Pancreas (tissue), 10 donors: ENCODE data around the gene PIP5K1B. TPM values are rescaled to one million over a fixed set of nuclear protein-coding genes. Genes with fewer than 3 reads are reported as not detected.
"Not testable (repeated sequence)": the region's sequence is repeated elsewhere in the genome, so short reads cannot be mapped to it uniquely, and the experiment has no call there.

Experiments used
- ATAC-seq, 4 donors: fragments of 200-7000 bp; cut with Tn5 transposase; one replicate each; pipeline versions ENCODE4 v1.8.0 to v1.9.1; 2020; ENCODE audit warnings: mild to moderate bottlenecking in 4 of 4, moderate library complexity in 4 of 4
- DNase-seq, 6 donors: peaks; one replicate each; pipeline ENCODE4 v3.0.0-alpha.2; 2020
- FAIRE-seq: peaks from 2 replicates; lab custom pipeline; 2012; peaks lifted over from hg19 to GRCh38; lab: Jason Lieb, UNC
- H3K27ac ChIP-seq, 4 donors: fragments of 200-600 bp; sonication (generic); 1 replicate in 3 of 4; 2 replicates in 1 of 4; pipeline versions ENCODE4 v1.5.0 to v1.8.0; 2020
- H3K27me3 ChIP-seq, 4 donors: fragments of 200-600 bp; one replicate each; pipeline ENCODE4 v1.8.0; 2021
- H3K36me3 ChIP-seq, 3 donors: fragments of 200-600 bp; sonication (generic) in 1 of 3; one replicate each; pipeline versions ENCODE4 v1.5.0 to v1.8.0; 2020 to 2021
- H3K4me1 ChIP-seq, 3 donors: fragments of 200-600 bp; one replicate each; pipeline ENCODE4 v1.8.0; 2021
- H3K4me3 ChIP-seq, 4 donors: fragments of 200-600 bp; sonication (generic) in 2 of 4; one replicate each; pipeline versions ENCODE4 v1.5.0 to v1.8.0; 2020 to 2021
- H3K9me3 ChIP-seq, 4 donors: fragments of 200-600 bp; one replicate each; pipeline ENCODE4 v1.8.0; 2021
- WGBS, 2 donors: extraction: QIAGEN DNeasy Blood & Tissue Kit; methylation state at CpG; one replicate each; pipeline ENCODE4 v1.1.7; 2013; 5-methylcytosine and 5-hydroxymethylcytosine counted together
- intact Hi-C, 3 donors: fragments of 100-400 bp; cut with DNase I; formaldehyde crosslinking; loops; one replicate each; pipeline versions ENCODE4 v1.11.1 to v1.14.2; 2022
- polyA plus RNA-seq, 2 donors: library from polyadenylated mRNA; stranded (reverse); fragments of 200-250 nt; gene quantifications; one replicate each; pipeline ENCODE4 v1.2.3, GENCODE V29; 2013
- total RNA-seq, 6 donors: library from RNA; stranded (reverse); fragmentation: NEBNext Ultra II Directional in 4 of 6; extraction: Animal tissue kit (Norgen Biotek cat#: 25700) in 4 of 6; gene quantifications; one replicate each; pipeline versions ENCODE4 v1.2.1 to v1.2.4, GENCODE V29; 2021 to 2023
- TF ChIP-seq, protein P1 (sequence below), 4 donors: fragments of 200-600 bp; sonication (generic) in 3 of 4; IDR thresholded peaks; one replicate each; pipeline versions ENCODE4 v1.5.0 to v1.8.0; 2021; ENCODE audit warnings: antibody characterized with exemption in 4 of 4
- donor health status: healthy with polysubstance abuse.
- donor health status: DM: no; HTN: no; CAD: no; lungs with moderate emphysema.
- donor health status: DM: no; HTN: no; CAD: no.
- donor health status: control.
- donor health status: control.
- donor health status: Bipolar disorder and iron deficiency.
- donor health status: DM: yes; HTN: yes; CAD: no.
- donor health status: DM: no; HTN: no; CAD: no.
- donor health status: DM: no; HTN: no; CAD: no.
- donor health status: DM: yes; HTN: yes; CAD: no.

Gene PIP5K1B
- total and polyA plus RNA-seq, 8 donors: 1.3 to 6.9 (median 6.2) TPM

- ATAC-seq (peak; percentile 15 to 52 (median 30)), DNase-seq (no peak), FAIRE-seq (no peak)
- peak overlapping the region in 2 of 4 donors; percentile 7 to 60 for H3K27ac ChIP-seq
- TF ChIP-seq, protein P1, sequence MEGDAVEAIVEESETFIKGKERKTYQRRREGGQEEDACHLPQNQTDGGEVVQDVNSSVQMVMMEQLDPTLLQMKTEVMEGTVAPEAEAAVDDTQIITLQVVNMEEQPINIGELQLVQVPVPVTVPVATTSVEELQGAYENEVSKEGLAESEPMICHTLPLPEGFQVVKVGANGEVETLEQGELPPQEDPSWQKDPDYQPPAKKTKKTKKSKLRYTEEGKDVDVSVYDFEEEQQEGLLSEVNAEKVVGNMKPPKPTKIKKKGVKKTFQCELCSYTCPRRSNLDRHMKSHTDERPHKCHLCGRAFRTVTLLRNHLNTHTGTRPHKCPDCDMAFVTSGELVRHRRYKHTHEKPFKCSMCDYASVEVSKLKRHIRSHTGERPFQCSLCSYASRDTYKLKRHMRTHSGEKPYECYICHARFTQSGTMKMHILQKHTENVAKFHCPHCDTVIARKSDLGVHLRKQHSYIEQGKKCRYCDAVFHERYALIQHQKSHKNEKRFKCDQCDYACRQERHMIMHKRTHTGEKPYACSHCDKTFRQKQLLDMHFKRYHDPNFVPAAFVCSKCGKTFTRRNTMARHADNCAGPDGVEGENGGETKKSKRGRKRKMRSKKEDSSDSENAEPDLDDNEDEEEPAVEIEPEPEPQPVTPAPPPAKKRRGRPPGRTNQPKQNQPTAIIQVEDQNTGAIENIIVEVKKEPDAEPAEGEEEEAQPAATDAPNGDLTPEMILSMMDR (IDR thresholded peaks at IDR 0.05): no peak
- H3K27me3 ChIP-seq: no peaks in the 10 kb centered on the region
- intact Hi-C loops: no loop called here
- no peaks in the 10 kb centered on the region for H3K36me3 ChIP-seq
- H3K4me1 ChIP-seq: peaks cover 5 to 18% (median 8%) of the 10 kb centered on the region in 3 donors
- no peak overlapping the region for H3K4me3 ChIP-seq
- no peaks in the 10 kb centered on the region for H3K9me3 ChIP-seq
- WGBS, 2 donors: 44 to 62% methylated on average over 3 of the region's 3 CpGs
Measured at GRCh38 chr9:68980341-68980914, 275.4 kb downstream of the PIP5K1B start.

DNA sequence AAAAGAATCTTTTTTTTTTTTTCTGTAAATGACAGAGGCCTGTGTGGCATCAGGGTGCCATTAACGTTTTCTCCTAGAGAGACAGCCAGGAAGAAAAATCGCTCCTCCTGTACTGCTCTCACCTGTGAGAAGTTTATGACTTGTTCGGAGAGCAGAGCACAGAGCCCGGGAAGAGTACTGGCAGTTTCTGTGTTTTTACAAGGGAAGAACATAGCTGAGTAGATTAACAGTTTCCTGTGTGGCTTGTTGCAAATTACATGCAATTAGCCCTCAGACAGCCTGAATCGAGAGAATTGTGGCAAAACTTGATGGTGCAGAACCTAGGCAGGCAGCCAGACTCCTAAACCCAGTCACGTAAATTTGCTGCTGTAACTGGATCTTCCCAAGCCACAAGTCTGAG, 276.7 kb downstream of the PIP5K1B start:
- H3K4me3 ChIP-seq: no peak overlapping the region
- no peaks in the 10 kb centered on the region for H3K27me3 ChIP-seq
- intact Hi-C loops: no loop called here
- no peaks in the 10 kb centered on the region for H3K36me3 ChIP-seq
- WGBS, 2 donors: 22 to 31% methylated on average over 6 of the region's 6 CpGs
- H3K9me3 ChIP-seq: no peaks in the 10 kb centered on the region
- TF ChIP-seq, protein P1 (IDR thresholded peaks at IDR 0.05): no peak
- H3K4me1 ChIP-seq: peaks cover 4 to 18% (median 8%) of the 10 kb centered on the region in 3 donors
- FAIRE-seq (no peak), DNase-seq (no peak), ATAC-seq (peak in 3 of 4 donors; percentile 25 to 54 (median 27))
- peak overlapping the region in 1 of 4 donors; percentile 21 for H3K27ac ChIP-seq

DNA sequence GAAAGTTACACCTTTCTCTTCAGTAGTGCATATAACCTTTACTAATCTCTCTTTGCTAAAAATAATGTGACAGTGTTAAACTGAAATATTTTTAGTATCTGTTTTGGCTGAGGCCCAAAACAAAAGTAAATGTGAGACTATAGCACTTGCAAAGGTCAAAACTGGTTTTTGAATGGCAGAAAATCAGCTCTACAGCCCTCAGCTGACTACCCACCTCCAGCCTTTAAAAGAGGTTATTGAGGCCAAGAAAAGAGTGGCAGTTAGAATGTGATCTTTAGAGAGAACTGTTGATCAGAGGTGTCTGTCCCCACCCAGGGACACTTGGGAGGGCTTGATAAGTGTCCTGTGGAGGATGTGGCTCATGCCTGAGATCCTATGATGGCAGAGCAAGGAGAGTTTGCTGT, 278.0 kb downstream of the PIP5K1B start:
- H3K9me3 ChIP-seq: no peaks in the 10 kb centered on the region
- H3K36me3 ChIP-seq: no peaks in the 10 kb centered on the region
- H3K27ac ChIP-seq: no peak overlapping the region
- ATAC-seq (no peak), DNase-seq (no peak), FAIRE-seq (no peak)
- TF ChIP-seq, protein P1 (IDR thresholded peaks at IDR 0.05): no peak
- H3K4me1 ChIP-seq: peaks cover 4 to 18% (median 8%) of the 10 kb centered on the region in 3 donors
- H3K4me3 ChIP-seq: no peak overlapping the region
- intact Hi-C loops: no loop called here
- H3K27me3 ChIP-seq: no peaks in the 10 kb centered on the region

DNA sequence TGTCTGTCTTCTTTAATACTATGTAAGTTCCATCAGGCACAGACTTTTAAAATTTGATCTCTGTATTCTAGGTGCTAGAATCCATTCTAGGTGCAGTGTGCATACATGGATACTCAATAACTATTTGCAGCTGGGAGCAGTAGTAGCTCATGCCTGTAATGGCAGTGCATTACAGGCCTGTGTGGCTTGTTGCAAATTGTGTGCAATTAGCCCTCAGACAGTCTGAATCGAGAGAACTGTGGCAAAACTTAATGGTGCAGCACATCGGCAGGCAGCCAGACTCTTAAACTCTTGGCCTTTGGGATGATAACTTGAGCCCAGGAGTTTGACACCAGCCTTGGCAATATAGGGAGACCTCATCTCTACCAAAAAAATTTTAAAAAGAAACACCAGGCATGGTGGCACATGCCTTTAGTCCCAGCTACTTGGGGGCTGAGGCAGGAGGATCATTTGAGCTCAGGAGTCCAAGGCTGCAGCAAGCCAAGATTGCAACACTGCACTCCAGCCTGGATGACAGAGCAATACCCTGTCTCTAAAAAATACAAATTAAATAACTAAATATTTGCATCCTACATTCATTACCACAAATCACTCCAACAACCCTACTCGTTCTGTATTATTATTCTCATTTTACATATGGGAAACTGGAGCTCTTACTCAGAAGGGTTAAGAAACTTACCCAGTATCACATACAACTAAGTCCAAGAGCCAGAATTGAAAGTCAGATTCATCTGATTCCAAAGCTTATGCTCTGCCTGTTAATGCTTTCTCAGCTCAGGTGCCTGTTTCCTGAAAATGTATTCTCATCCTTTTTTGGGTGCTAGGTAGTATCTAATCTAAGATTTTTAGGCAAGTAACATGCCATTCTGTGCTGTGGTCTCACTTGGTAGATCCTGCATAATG, 278.7 kb downstream of the PIP5K1B start:
- no peak overlapping the region for H3K27ac ChIP-seq
- no peak for FAIRE-seq
- no peaks in the 10 kb centered on the region for H3K9me3 ChIP-seq
- TF ChIP-seq, protein P1 (IDR thresholded peaks at IDR 0.05): no peak
- no peak overlapping the region for H3K4me3 ChIP-seq
- H3K4me1 ChIP-seq: peaks cover 4 to 18% (median 8%) of the 10 kb centered on the region in 3 donors
- no peak for DNase-seq
- ATAC-seq: no peak
- intact Hi-C loops: no loop called here
- WGBS, 2 donors: 78 to 93% methylated on average over 3 of the region's 3 CpGs
- H3K27me3 ChIP-seq: no peaks in the 10 kb centered on the region
- H3K36me3 ChIP-seq: no peaks in the 10 kb centered on the region

- not testable (repeated sequence) for FAIRE-seq, ATAC-seq
- 94 to 99% methylated on average over 7 of the region's 7 CpGs for WGBS, 2 donors
Measured at GRCh38 chr9:68986949-68987348, 281.9 kb downstream of the PIP5K1B start.

More at GRCh38 chr9:68986949-68987348, 281.9 kb downstream of the PIP5K1B start:
- H3K4me1 ChIP-seq, intact Hi-C loops, DNase-seq, H3K9me3 ChIP-seq, H3K4me3 ChIP-seq, H3K36me3 ChIP-seq, H3K27me3 ChIP-seq, H3K27ac ChIP-seq: not testable (repeated sequence)
